ENCODE results near the gene ZDHHC5.
"Not testable (repeated sequence)": the region's sequence is repeated elsewhere in the genome, so short reads cannot be mapped to it uniquely, and the experiment has no call there.

GRCh38 chr11:57690474-57690873 is 22.6 kb downstream of the ZDHHC5 start:
- TF ChIP-seq CTCF, POLR2A (IDR thresholded peaks at IDR 0.05): not testable (repeated sequence)

All from testis (tissue), 2 donors.